ENCODE results near the gene TULP3.
A peak's percentile ranks its signal among the peaks of the same experiment; 100 is the strongest.

Gene TULP3

GRCh38 chr12:2890388-2891239 is at the start of gene TULP3:
Gene TULP3, plus strand, starts transcription at chr12:2890891. Its CDS starts 57 bp downstream, at chr12:2890948.
- peak; percentile 97 for DNase-seq (ENCODE audit: low spot score)
- in situ Hi-C loops (cut with MboI; ENCODE audit: low sequenced_read_pairs, unreplicated experiment): no loop called here
- TF ChIP-seq CTCF (IDR thresholded peaks at IDR 0.05; ENCODE audit: borderline replicate concordance, control extremely low read depth, extremely low read depth, insufficient read depth, missing control alignments): no peak

GRCh38 chr12:2841056-2841650 is 49.5 kb upstream of the TULP3 start:
- in situ Hi-C loops (cut with MboI; ENCODE audit: low sequenced_read_pairs, unreplicated experiment): no loop called here
- DNase-seq (ENCODE audit: low spot score): no peak
- no peak for TF ChIP-seq CTCF (IDR thresholded peaks at IDR 0.05; ENCODE audit: borderline replicate concordance, control extremely low read depth, extremely low read depth, insufficient read depth, missing control alignments)

- TF ChIP-seq CTCF (IDR thresholded peaks at IDR 0.05; ENCODE audit: borderline replicate concordance, control extremely low read depth, extremely low read depth, insufficient read depth, missing control alignments): no peak
- in situ Hi-C loops (cut with MboI; ENCODE audit: low sequenced_read_pairs, unreplicated experiment): no loop called here
- DNase-seq (ENCODE audit: low spot score): no peak
Observed at GRCh38 chr12:2842948-2843347, 47.7 kb upstream of the TULP3 start.

- no peak for TF ChIP-seq CTCF (IDR thresholded peaks at IDR 0.05; ENCODE audit: borderline replicate concordance, control extremely low read depth, extremely low read depth, insufficient read depth, missing control alignments)
- in situ Hi-C loops (cut with MboI; ENCODE audit: low sequenced_read_pairs, unreplicated experiment): no loop called here
- DNase-seq (ENCODE audit: low spot score): no peak
Observed at GRCh38 chr12:2844786-2845185, 45.9 kb upstream of the TULP3 start.

- in situ Hi-C loops (cut with MboI; ENCODE audit: low sequenced_read_pairs, unreplicated experiment): no loop called here
- TF ChIP-seq CTCF (IDR thresholded peaks at IDR 0.05; ENCODE audit: borderline replicate concordance, control extremely low read depth, extremely low read depth, insufficient read depth, missing control alignments): no peak
- DNase-seq (ENCODE audit: low spot score): no peak
Observed at GRCh38 chr12:2845280-2845679, 45.4 kb upstream of the TULP3 start.

- in situ Hi-C loops (cut with MboI; ENCODE audit: low sequenced_read_pairs, unreplicated experiment): loop anchor here (25.0 kb wide), 1 partner anchor 185 kb away; no protein-coding TSS in a partner anchor
- TF ChIP-seq CTCF (IDR thresholded peaks at IDR 0.05; ENCODE audit: borderline replicate concordance, control extremely low read depth, extremely low read depth, insufficient read depth, missing control alignments): no peak
Observed at GRCh38 chr12:2851931-2852330, 38.8 kb upstream of the TULP3 start.

More at GRCh38 chr12:2851931-2852330, 38.8 kb upstream of the TULP3 start:
- no peak for DNase-seq (ENCODE audit: low spot score)
